ENCODE data around the gene NOL7. TPM values are rescaled to one million over a fixed set of nuclear protein-coding genes. Genes with fewer than 3 reads are reported as not detected.

NOL7 gene
- total and polyA plus RNA-seq, 2 of the 13 experiments (the other 11 are each of a cell fraction or from before 2014, with no cell fraction given) = 37.8 to 186 TPM

DNA sequence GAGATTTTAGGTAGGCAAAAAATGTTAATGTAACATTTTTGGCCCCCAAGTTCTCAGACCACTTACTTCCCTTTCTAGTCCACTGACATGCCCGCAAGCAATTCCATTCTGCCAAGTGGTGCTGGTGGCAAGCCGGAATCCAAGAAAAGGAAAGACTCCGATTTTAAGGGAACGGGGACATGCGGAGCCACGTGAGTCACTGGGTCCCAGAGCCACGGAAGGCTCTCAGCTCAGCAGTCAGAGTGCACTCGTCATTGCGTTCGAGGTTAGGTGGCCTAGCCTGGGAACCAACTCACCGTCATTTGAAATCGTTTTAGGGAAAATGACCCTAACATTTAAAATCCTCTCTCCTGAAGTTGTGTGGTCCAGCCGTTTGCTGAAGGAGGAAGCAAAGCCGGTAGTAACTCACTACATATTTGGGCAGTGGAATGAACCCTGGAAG lies 41.4 kb upstream of the NOL7 start (continued):
- TF ChIP-seq, protein P1, sequence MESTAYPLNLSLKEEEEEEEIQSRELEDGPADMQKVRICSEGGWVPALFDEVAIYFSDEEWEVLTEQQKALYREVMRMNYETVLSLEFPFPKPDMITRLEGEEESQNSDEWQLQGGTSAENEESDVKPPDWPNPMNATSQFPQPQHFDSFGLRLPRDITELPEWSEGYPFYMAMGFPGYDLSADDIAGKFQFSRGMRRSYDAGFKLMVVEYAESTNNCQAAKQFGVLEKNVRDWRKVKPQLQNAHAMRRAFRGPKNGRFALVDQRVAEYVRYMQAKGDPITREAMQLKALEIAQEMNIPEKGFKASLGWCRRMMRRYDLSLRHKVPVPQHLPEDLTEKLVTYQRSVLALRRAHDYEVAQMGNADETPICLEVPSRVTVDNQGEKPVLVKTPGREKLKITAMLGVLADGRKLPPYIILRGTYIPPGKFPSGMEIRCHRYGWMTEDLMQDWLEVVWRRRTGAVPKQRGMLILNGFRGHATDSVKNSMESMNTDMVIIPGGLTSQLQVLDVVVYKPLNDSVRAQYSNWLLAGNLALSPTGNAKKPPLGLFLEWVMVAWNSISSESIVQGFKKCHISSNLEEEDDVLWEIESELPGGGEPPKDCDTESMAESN (CRISPR knock-in tag; conservative IDR thresholded peaks at IDR 0.05) = no peak
- no peak for TF ChIP-seq PRMT3 (CRISPR knock-in tag; IDR thresholded peaks at IDR 0.05; ENCODE audit: borderline replicate concordance, low read depth)
- no peak for TF ChIP-seq FOSL1 (CRISPR knock-in tag; IDR thresholded peaks at IDR 0.05; ENCODE audit: borderline replicate concordance)
- TF ChIP-seq, protein P2, sequence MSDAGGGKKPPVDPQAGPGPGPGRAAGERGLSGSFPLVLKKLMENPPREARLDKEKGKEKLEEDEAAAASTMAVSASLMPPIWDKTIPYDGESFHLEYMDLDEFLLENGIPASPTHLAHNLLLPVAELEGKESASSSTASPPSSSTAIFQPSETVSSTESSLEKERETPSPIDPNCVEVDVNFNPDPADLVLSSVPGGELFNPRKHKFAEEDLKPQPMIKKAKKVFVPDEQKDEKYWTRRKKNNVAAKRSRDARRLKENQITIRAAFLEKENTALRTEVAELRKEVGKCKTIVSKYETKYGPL (CRISPR knock-in tag; IDR thresholded peaks at IDR 0.05) = no peak
- TF ChIP-seq CAMTA2 (CRISPR knock-in tag; IDR thresholded peaks at IDR 0.05; ENCODE audit: borderline replicate concordance) = no peak
- TF ChIP-seq NCOA2 (CRISPR knock-in tag; IDR thresholded peaks at IDR 0.05) = no peak
- TF ChIP-seq TAF15 (IDR thresholded peaks at IDR 0.05; ENCODE audit: low read depth, low read length, poor library complexity, severe bottlenecking) = no peak
- no peak for TF ChIP-seq ZZZ3 (CRISPR knock-in tag; IDR thresholded peaks at IDR 0.05; ENCODE audit: borderline replicate concordance)
- no peak for TF ChIP-seq ZNF607 (CRISPR knock-in tag; IDR thresholded peaks at IDR 0.05; ENCODE audit: borderline replicate concordance)
- no peak for TF ChIP-seq FOXP1 (IDR thresholded peaks at IDR 0.05)
- TF ChIP-seq FOXP1 (CRISPR knock-in tag; IDR thresholded peaks at IDR 0.05) = no peak
- no peak for TF ChIP-seq ZNF337 (CRISPR knock-in tag; IDR thresholded peaks at IDR 0.05; ENCODE audit: borderline replicate concordance, low read depth)
- TF ChIP-seq, protein P3, sequence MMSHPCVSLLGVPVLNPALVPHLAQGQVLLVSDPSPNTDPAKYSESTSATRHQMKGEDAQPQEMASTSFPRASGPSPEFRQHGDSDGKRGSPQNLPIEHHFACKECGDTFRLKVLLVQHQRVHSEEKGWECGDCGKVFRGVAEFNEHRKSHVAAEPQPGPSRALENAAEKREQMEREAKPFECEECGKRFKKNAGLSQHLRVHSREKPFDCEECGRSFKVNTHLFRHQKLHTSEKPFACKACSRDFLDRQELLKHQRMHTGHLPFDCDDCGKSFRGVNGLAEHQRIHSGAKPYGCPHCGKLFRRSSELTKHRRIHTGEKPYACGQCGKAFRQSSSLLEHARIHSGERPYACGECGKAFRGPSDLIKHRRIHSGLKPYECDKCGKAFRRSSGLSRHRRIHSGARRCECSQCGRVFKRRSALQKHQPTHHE (CRISPR knock-in tag; IDR thresholded peaks at IDR 0.05; ENCODE audit: borderline replicate concordance) = no peak
- TF ChIP-seq ZNF766 (CRISPR knock-in tag; IDR thresholded peaks at IDR 0.05; ENCODE audit: borderline replicate concordance) = no peak
- no peak for TF ChIP-seq ZNF460 (CRISPR knock-in tag; IDR thresholded peaks at IDR 0.05; ENCODE audit: borderline replicate concordance)
- no peak for TF ChIP-seq SSRP1 (CRISPR knock-in tag; IDR thresholded peaks at IDR 0.05)
- TF ChIP-seq ELF1 (CRISPR knock-in tag; IDR thresholded peaks at IDR 0.05) = no peak
- TF ChIP-seq ZBTB20 (CRISPR knock-in tag; IDR thresholded peaks at IDR 0.05; ENCODE audit: borderline replicate concordance, low read depth) = no peak
- TF ChIP-seq ZNF256 (CRISPR knock-in tag; conservative IDR thresholded peaks at IDR 0.05) = no peak
- no peak for TF ChIP-seq SMAD9 (CRISPR knock-in tag; IDR thresholded peaks at IDR 0.05)
- 0 out of 2 replicates have a peak, but pooled peaks have one; percentile 6 for TF ChIP-seq ZNF777 (CRISPR knock-in tag; IDR thresholded peaks at IDR 0.05)
- TF ChIP-seq HOXA3 (CRISPR knock-in tag; IDR thresholded peaks at IDR 0.05) = no peak
- no peak for TF ChIP-seq MAF1 (CRISPR knock-in tag; IDR thresholded peaks at IDR 0.05; ENCODE audit: borderline replicate concordance)
- no peak for TF ChIP-seq ZNF850 (CRISPR knock-in tag; conservative IDR thresholded peaks at IDR 0.05)
- TF ChIP-seq ZNF724P (CRISPR knock-in tag; IDR thresholded peaks at IDR 0.05; ENCODE audit: borderline replicate concordance) = no peak
- no peak for TF ChIP-seq GTF2F1 (IDR thresholded peaks at IDR 0.05; ENCODE audit: low read length)
- no peak for TF ChIP-seq PPARG (CRISPR knock-in tag; conservative IDR thresholded peaks at IDR 0.05)
- no peak for TF ChIP-seq NCOA1 (CRISPR knock-in tag; IDR thresholded peaks at IDR 0.05)
- TF ChIP-seq ZNF30 (CRISPR knock-in tag; IDR thresholded peaks at IDR 0.05) = 0 out of 2 replicates have a peak, but pooled peaks have one; percentile 40
- no peak for TF ChIP-seq HDAC6 (IDR thresholded peaks at IDR 0.05; ENCODE audit: low read depth, low read length)
- TF ChIP-seq ZNF354B (CRISPR knock-in tag; IDR thresholded peaks at IDR 0.05) = no peak
